H1 (cell line): ENCODE measurements around the gene TINAGL1. TPM values are rescaled to one million over a fixed set of nuclear protein-coding genes. Genes with fewer than 3 reads are reported as not detected.

Experiments
- CTCF ChIA-PET: fragments of 300-600 bp; sonication (Branson Sonifier 250); formaldehyde crosslinking; loops from one replicate; lab custom pipeline; 2021; ENCODE audit not compliant: partially characterized antibody; lab: Charles Lee
- POLR2A ChIA-PET: fragments of 300-600 bp; sonication (Branson Sonifier 250); formaldehyde crosslinking; loops from one replicate; lab custom pipeline; 2021; ENCODE audit warnings: inconsistent platforms; ENCODE audit not compliant: partially characterized antibody; lab: Charles Lee
- DNase-seq, 2 experiments: peaks; one replicate each; pipeline versions ENCODE4 v3.0.0 to v3.0.0-alpha.2; 2010 to 2022; ENCODE audit warnings: low spot score in 2 of 2, low read depth in 1 of 2, mixed read lengths in 1 of 2
- FAIRE-seq: peaks from 2 replicates; lab custom pipeline; 2011; peaks lifted over from hg19 to GRCh38; lab: Jason Lieb, UNC
- H2AFZ ChIP-seq: 2 replicates; pipeline ENCODE4 v1.8.1; 2012; ENCODE audit warnings: low read length, inconsistent platforms
- H2AK5ac ChIP-seq: 2 replicates; pipeline ENCODE4 v1.6.1; 2013; ENCODE audit warnings: low read depth, low read length
- H2BK120ac ChIP-seq: replicated peaks from 2 replicates; pipeline ENCODE3; 2013; ENCODE audit warnings: low read depth, low read length, inconsistent platforms
- H2BK12ac ChIP-seq: 2 replicates; pipeline ENCODE4 v1.6.1; 2013; ENCODE audit warnings: low read depth, low read length
- H2BK15ac ChIP-seq: 2 replicates; pipeline ENCODE4 v1.6.1; 2013; ENCODE audit warnings: low read length
- H2BK20ac ChIP-seq: 2 replicates; pipeline ENCODE4 v1.6.1; 2013; ENCODE audit warnings: low read length
- H2BK5ac ChIP-seq: 2 replicates; pipeline ENCODE4 v1.6.1; 2013; ENCODE audit warnings: low read depth, low read length
- H3K14ac ChIP-seq: 2 replicates; pipeline ENCODE4 v1.6.1; 2013; ENCODE audit warnings: inconsistent platforms; ENCODE audit not compliant: insufficient read length
- H3K18ac ChIP-seq: 2 replicates; pipeline ENCODE4 v1.6.1; 2013; ENCODE audit warnings: low read length; ENCODE audit errors: extremely low read depth
- H3K23ac ChIP-seq: 2 replicates; pipeline ENCODE4 v1.6.1; 2013; ENCODE audit warnings: inconsistent platforms; ENCODE audit not compliant: insufficient read length
- H3K23me2 ChIP-seq: 2 replicates; pipeline ENCODE4 v1.6.1; 2013; ENCODE audit warnings: low read depth, low read length
- H3K27ac ChIP-seq: 2 replicates; pipeline ENCODE4 v1.6.1; 2011; ENCODE audit warnings: low read depth, low read length, inconsistent platforms
- H3K27me3 ChIP-seq, 4 experiments: replicated peaks in 1 of 4; 1 replicate in 1 of 4; 2 replicates in 3 of 4; pipeline versions ENCODE4 v1.6.1 to v1.8.1; 2011 to 2013; ENCODE audit warnings: low read length in 3 of 4, mild to moderate bottlenecking in 3 of 4, inconsistent platforms in 2 of 4, mixed read lengths in 2 of 4, moderate library complexity in 1 of 4; ENCODE audit not compliant: control insufficient read depth in 3 of 4, insufficient read depth in 3 of 4; ENCODE audit errors: extremely low read depth in 1 of 4
- H3K36me3 ChIP-seq, 4 experiments: 2 replicates each; pipeline versions ENCODE4 v1.6.1 to v1.8.1; 2011 to 2013; ENCODE audit warnings: mild to moderate bottlenecking in 4 of 4, low read length in 3 of 4, moderate library complexity in 2 of 4, control low read depth in 1 of 4, inconsistent platforms in 1 of 4; ENCODE audit not compliant: insufficient read depth in 4 of 4, control insufficient read depth in 2 of 4
- H3K4ac ChIP-seq: replicated peaks from 2 replicates; pipeline ENCODE3; 2013; ENCODE audit warnings: low read length, low read depth, mixed read lengths, inconsistent platforms; ENCODE audit not compliant: insufficient read length
- H3K4me1 ChIP-seq, 4 experiments: replicated peaks in 1 of 4; 1 replicate in 1 of 4; 2 replicates in 3 of 4; pipeline versions ENCODE4 v1.6.1 to v1.8.1; 2011 to 2013; ENCODE audit warnings: low read length in 3 of 4, inconsistent platforms in 2 of 4, mixed read lengths in 1 of 4; ENCODE audit not compliant: insufficient read depth in 4 of 4, control insufficient read depth in 3 of 4
- H3K4me2 ChIP-seq, 2 experiments: 2 replicates each; pipeline versions ENCODE4 v1.6.1 to v1.8.1; 2011 to 2013; ENCODE audit warnings: low read depth in 2 of 2, low read length in 2 of 2, control low read depth in 1 of 2, inconsistent platforms in 1 of 2, mild to moderate bottlenecking in 1 of 2; ENCODE audit not compliant: insufficient read depth in 1 of 2
- H3K4me3 ChIP-seq, 4 experiments: fragments of 200-600, 300-600 bp in 1 of 4; sonication (generic), shearing (Covaris generic), sonication (Bioruptor Twin) in 1 of 4; 2 replicates each; pipeline versions ENCODE4 v1.5.1 to v1.8.1; 2011 to 2016; ENCODE audit warnings: low read length in 4 of 4, low read depth in 3 of 4, control low read depth in 2 of 4, inconsistent platforms in 2 of 4, mild to moderate bottlenecking in 2 of 4, mixed read lengths in 1 of 4, moderate library complexity in 1 of 4; ENCODE audit not compliant: insufficient read depth in 2 of 4; ENCODE audit errors: extremely low read depth in 1 of 4
- H3K56ac ChIP-seq: replicated peaks from 2 replicates; pipeline ENCODE3; 2013; ENCODE audit warnings: low read depth, mild to moderate bottlenecking, mixed read lengths, low read length, inconsistent platforms; ENCODE audit not compliant: insufficient read length
- H3K79me1 ChIP-seq: 2 replicates; pipeline ENCODE4 v1.6.1; 2013; ENCODE audit warnings: low read depth, low read length, control low read depth
- H3K79me2 ChIP-seq, 2 experiments: 2 replicates each; pipeline versions ENCODE4 v1.6.1 to v1.8.1; 2012 to 2013; ENCODE audit warnings: low read length in 2 of 2, mild to moderate bottlenecking in 2 of 2, inconsistent platforms in 1 of 2; ENCODE audit not compliant: insufficient read depth in 2 of 2, control insufficient read depth in 1 of 2
- H3K9ac ChIP-seq, 4 experiments: replicated peaks in 1 of 4; 1 replicate in 1 of 4; 2 replicates in 3 of 4; pipeline versions ENCODE4 v1.6.1 to v1.8.1; 2011 to 2013; ENCODE audit warnings: low read depth in 3 of 4, low read length in 3 of 4, control low read depth in 2 of 4, mild to moderate bottlenecking in 2 of 4, moderate library complexity in 2 of 4, inconsistent platforms in 1 of 4; ENCODE audit errors: extremely low read depth in 1 of 4
- H3K9me3 ChIP-seq, 2 experiments: 2 replicates each; pipeline versions ENCODE4 v1.6.1 to v1.8.1; 2012 to 2013; ENCODE audit warnings: mild to moderate bottlenecking in 2 of 2, moderate library complexity in 2 of 2, control low read depth in 1 of 2, inconsistent platforms in 1 of 2, low read depth in 1 of 2, low read length in 1 of 2, mixed read lengths in 1 of 2; ENCODE audit not compliant: insufficient read depth in 2 of 2
- H4K20me1 ChIP-seq, 2 experiments: replicated peaks in 1 of 2; 2 replicates each; pipeline versions ENCODE3 to v1.8.1; 2011 to 2013; ENCODE audit warnings: inconsistent platforms in 2 of 2, low read length in 2 of 2, mild to moderate bottlenecking in 1 of 2; ENCODE audit not compliant: insufficient read depth in 2 of 2, control insufficient read depth in 1 of 2
- H4K5ac ChIP-seq: 2 replicates; pipeline ENCODE4 v1.6.1; 2013; ENCODE audit warnings: low read length, low read depth, mixed read lengths, inconsistent platforms; ENCODE audit not compliant: insufficient read length
- H4K8ac ChIP-seq: 2 replicates; pipeline ENCODE4 v1.8.0; 2013; ENCODE audit warnings: mild to moderate bottlenecking, moderate library complexity, low read length, inconsistent platforms; ENCODE audit not compliant: insufficient read depth; ENCODE audit errors: extremely low read depth
- H4K91ac ChIP-seq: replicated peaks from 2 replicates; pipeline ENCODE3; 2013; ENCODE audit warnings: low read length, mixed read lengths, inconsistent platforms; ENCODE audit not compliant: insufficient read length
- CHD1 ChIP-seq: IDR thresholded peaks from 2 replicates; pipeline ENCODE4 v1.6.1; 2012; ENCODE audit warnings: low read depth, low read length, improper control_type of control experiment
- CREB1 ChIP-seq: IDR thresholded peaks from 2 replicates; pipeline ENCODE4 v1.6.1; 2012; ENCODE audit warnings: inconsistent platforms
- EZH2 ChIP-seq: fragments of 200-600 bp; sonication (generic); IDR thresholded peaks from 2 replicates; pipeline ENCODE4 v1.7.1; 2012; ENCODE audit warnings: low read depth, mild to moderate bottlenecking, moderate library complexity, low read length, inconsistent platforms; ENCODE audit not compliant: severe bottlenecking
- RBBP5 ChIP-seq: IDR thresholded peaks from 2 replicates; pipeline ENCODE4 v1.7.1; 2012; ENCODE audit warnings: low read depth, mild to moderate bottlenecking, inconsistent platforms, low read length, moderate library complexity, borderline replicate concordance
- SP4 ChIP-seq: IDR thresholded peaks from 2 replicates; pipeline ENCODE4 v1.6.1; 2012; ENCODE audit warnings: low read length, inconsistent platforms
- YY1 ChIP-seq: IDR thresholded peaks from 2 replicates; pipeline ENCODE4 v1.6.1; 2011; ENCODE audit warnings: low read depth, mild to moderate bottlenecking, low read length
- WGBS, 2 experiments: shearing (Covaris generic) in 1 of 2; methylation state at CpG; one replicate each; pipeline versions ENCODE4 v1.1.6 to v1.1.7; 2013 to 2015; ENCODE audit warnings: low lambda C conversion rate in 2 of 2, mixed read lengths in 2 of 2, inconsistent platforms in 1 of 2, low coverage in 1 of 2, missing lambda C conversion rate in 1 of 2; ENCODE audit not compliant: insufficient replicate concordance in 2 of 2, insufficient coverage in 1 of 2, insufficient read length in 1 of 2; ENCODE audit errors: extremely low coverage in 1 of 2, missing lambda C conversion rate in 1 of 2; 5-methylcytosine and 5-hydroxymethylcytosine counted together
- polyA plus RNA-seq, 7 experiments: library from polyadenylated mRNA; depleted of rRNA in 3 of 7; stranded (reverse) in 5 of 7; unstranded in 2 of 7; fragments of >200 nt in 5 of 7; fragments of 200-250 nt in 2 of 7; gene quantifications; 1 replicate in 5 of 7; 2 replicates in 1 of 7; 4 replicates in 1 of 7; pipeline versions ENCODE4 v1.2.1 to v1.2.3, GENCODE V29; 2011 to 2013; ENCODE audit warnings: missing spikeins in 2 of 7, mixed read lengths in 2 of 7
- total RNA-seq: library from RNA; stranded (reverse); fragmentation: NEBNext Ultra II Directional; extraction: Animal tissue kit (Norgen Biotek cat#: 25700); gene quantifications from 2 replicates; pipeline ENCODE4 v1.2.1, GENCODE V29; 2021
- TF ChIP-seq, protein P1 (sequence below): IDR thresholded peaks from 2 replicates; pipeline ENCODE4 v1.6.1; 2011; ENCODE audit warnings: low read length, improper control_type of control experiment
- TF ChIP-seq, protein P2 (sequence below): IDR thresholded peaks from 2 replicates; pipeline ENCODE4 v1.6.1; 2012; ENCODE audit warnings: inconsistent platforms
- TF ChIP-seq, protein P3 (sequence below): IDR thresholded peaks from 2 replicates; pipeline ENCODE4 v1.6.1; 2012; ENCODE audit warnings: inconsistent platforms

The TINAGL1 gene
- total and polyA plus RNA-seq, 2 of the 8 experiments (the other 6 are each of a cell fraction or from before 2014, with no cell fraction given) = 11.2 to 21.7 TPM

DNA sequence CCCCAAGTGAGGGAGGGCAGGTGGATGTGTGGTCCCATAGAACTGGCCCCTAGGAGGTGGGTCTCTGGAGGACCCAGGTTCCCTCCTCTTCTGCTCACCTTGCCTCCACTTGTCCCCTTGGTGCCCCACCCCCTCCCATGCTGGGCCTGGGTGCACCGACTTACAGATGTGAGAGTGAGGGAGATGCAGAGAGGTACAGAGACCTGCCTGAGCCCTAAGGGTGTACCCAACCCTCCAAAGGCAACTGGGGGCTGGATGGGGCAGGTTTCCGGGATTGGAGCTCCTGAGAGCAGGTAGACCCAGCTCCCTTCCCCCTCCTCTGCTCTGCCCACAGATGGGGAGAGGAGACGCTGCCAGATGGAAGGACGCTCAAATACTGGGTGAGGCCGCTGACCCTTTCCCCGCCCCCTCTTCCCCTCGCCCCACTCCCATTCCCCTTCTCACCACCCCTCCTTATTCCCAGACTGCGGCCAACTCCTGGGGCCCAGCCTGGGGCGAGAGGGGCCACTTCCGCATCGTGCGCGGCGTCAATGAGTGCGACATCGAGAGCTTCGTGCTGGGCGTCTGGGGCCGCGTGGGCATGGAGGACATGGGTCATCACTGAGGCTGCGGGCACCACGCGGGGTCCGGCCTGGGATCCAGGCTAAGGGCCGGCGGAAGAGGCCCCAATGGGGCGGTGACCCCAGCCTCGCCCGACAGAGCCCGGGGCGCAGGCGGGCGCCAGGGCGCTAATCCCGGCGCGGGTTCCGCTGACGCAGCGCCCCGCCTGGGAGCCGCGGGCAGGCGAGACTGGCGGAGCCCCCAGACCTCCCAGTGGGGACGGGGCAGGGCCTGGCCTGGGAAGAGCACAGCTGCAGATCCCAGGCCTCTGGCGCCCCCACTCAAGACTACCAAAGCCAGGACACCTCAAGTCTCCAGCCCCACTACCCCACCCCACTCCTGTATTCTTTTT lies 10.3 kb downstream of the TINAGL1 start:
- H3K79me2 ChIP-seq = no peaks in the 10 kb centered on the region
- H2BK20ac ChIP-seq = no peak overlapping the region
- no peak overlapping the region for H2BK12ac ChIP-seq
- no peak overlapping the region for H3K27ac ChIP-seq
- no peak overlapping the region for H4K91ac ChIP-seq
- H4K20me1 ChIP-seq = no peaks in the 10 kb centered on the region
- no peak overlapping the region; the same call in none of the 2 replicates for H3K18ac ChIP-seq
- no peak overlapping the region for H2AFZ ChIP-seq
- H2BK15ac ChIP-seq = no peak overlapping the region
- peak overlapping the region; percentile 38; the same call in 1 of the 2 replicates for H4K8ac ChIP-seq
- FAIRE-seq = no peak
- H4K5ac ChIP-seq = no peak overlapping the region
- H2BK5ac ChIP-seq = no peak overlapping the region
- no peak overlapping the region for H3K56ac ChIP-seq
- H3K9ac ChIP-seq = no peak overlapping the region
- no peak overlapping the region for H3K14ac ChIP-seq
- H3K36me3 ChIP-seq = no peaks in the 10 kb centered on the region
- peaks cover 2 to 16% (median 13%) of the 10 kb centered on the region in 4 experiments for H3K4me1 ChIP-seq
- ChIA-PET POLR2A (interaction anchor here (0.5 to 1.2 kb wide), 3 partner anchors 22 to 459 kb away, joined by 3 to 5 read pairs (median 4); partner anchors contain the start of gene PEF1), CTCF (interaction anchor here (0.8 to 4.2 kb wide), 9 partner anchors 9 to 54 kb away, joined by 3 to 43 read pairs (median 6); no protein-coding TSS in a partner anchor)
- H3K27me3 ChIP-seq = peaks cover 0 to 12% (median 5%) of the 10 kb centered on the region in 4 experiments; a peak in 4 of 7 replicates
- H2AK5ac ChIP-seq = no peak overlapping the region
- H3K79me1 ChIP-seq = no peaks in the 10 kb centered on the region
- H3K4ac ChIP-seq = no peak overlapping the region
- no peak overlapping the region for H2BK120ac ChIP-seq
- no peaks in the 10 kb centered on the region for H3K9me3 ChIP-seq
- H3K4me2 ChIP-seq = peak overlapping the region in 1 of 2 experiments; percentile 43; a peak in 3 of 4 replicates
- H3K23ac ChIP-seq = no peak overlapping the region
- WGBS, 2 experiments = 53% methylated on average over 36 of the region's 47 CpGs; no CpG with 5 or more reads in 1 of the 2 experiments
- DNase-seq = peak in 1 of 2 experiments; percentile 50
- H3K4me3 ChIP-seq = peak overlapping the region in 1 of 4 experiments; percentile 44; a peak in 2 of 8 replicates
- H3K23me2 ChIP-seq = no peaks in the 10 kb centered on the region; the same call in 1 of the 2 replicates
- TF ChIP-seq CREB1 (peak; percentile 58; the same call in 1 of the 2 replicates), CHD1 (no peak), YY1 (no peak), SP4 (no peak), RBBP5 (no peak), EZH2 (no peak)
- TF ChIP-seq, protein P1, sequence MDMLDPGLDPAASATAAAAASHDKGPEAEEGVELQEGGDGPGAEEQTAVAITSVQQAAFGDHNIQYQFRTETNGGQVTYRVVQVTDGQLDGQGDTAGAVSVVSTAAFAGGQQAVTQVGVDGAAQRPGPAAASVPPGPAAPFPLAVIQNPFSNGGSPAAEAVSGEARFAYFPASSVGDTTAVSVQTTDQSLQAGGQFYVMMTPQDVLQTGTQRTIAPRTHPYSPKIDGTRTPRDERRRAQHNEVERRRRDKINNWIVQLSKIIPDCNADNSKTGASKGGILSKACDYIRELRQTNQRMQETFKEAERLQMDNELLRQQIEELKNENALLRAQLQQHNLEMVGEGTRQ = no peak
- TF ChIP-seq, protein P2, sequence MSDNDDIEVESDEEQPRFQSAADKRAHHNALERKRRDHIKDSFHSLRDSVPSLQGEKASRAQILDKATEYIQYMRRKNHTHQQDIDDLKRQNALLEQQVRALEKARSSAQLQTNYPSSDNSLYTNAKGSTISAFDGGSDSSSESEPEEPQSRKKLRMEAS = peak; percentile 69
- TF ChIP-seq, protein P3, sequence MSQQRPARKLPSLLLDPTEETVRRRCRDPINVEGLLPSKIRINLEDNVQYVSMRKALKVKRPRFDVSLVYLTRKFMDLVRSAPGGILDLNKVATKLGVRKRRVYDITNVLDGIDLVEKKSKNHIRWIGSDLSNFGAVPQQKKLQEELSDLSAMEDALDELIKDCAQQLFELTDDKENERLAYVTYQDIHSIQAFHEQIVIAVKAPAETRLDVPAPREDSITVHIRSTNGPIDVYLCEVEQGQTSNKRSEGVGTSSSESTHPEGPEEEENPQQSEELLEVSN = no peak
